ENCODE results near the gene PLEKHJ1.

PLEKHJ1 gene

GRCh38 chr19:2248136-2249009 is 12.2 kb upstream of the PLEKHJ1 start:
- no peak for DNase-seq (ENCODE audit: low spot score)
- in situ Hi-C loops (cut with MboI; ENCODE audit: low pct_unique_long_range_greater_than_20kb, low sequenced_read_pairs, unreplicated experiment), result no loop called here
- TF ChIP-seq, protein P1, sequence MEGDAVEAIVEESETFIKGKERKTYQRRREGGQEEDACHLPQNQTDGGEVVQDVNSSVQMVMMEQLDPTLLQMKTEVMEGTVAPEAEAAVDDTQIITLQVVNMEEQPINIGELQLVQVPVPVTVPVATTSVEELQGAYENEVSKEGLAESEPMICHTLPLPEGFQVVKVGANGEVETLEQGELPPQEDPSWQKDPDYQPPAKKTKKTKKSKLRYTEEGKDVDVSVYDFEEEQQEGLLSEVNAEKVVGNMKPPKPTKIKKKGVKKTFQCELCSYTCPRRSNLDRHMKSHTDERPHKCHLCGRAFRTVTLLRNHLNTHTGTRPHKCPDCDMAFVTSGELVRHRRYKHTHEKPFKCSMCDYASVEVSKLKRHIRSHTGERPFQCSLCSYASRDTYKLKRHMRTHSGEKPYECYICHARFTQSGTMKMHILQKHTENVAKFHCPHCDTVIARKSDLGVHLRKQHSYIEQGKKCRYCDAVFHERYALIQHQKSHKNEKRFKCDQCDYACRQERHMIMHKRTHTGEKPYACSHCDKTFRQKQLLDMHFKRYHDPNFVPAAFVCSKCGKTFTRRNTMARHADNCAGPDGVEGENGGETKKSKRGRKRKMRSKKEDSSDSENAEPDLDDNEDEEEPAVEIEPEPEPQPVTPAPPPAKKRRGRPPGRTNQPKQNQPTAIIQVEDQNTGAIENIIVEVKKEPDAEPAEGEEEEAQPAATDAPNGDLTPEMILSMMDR (IDR thresholded peaks at IDR 0.05; ENCODE audit: extremely low read depth, insufficient read depth, missing control alignments), result no peak

DNA sequence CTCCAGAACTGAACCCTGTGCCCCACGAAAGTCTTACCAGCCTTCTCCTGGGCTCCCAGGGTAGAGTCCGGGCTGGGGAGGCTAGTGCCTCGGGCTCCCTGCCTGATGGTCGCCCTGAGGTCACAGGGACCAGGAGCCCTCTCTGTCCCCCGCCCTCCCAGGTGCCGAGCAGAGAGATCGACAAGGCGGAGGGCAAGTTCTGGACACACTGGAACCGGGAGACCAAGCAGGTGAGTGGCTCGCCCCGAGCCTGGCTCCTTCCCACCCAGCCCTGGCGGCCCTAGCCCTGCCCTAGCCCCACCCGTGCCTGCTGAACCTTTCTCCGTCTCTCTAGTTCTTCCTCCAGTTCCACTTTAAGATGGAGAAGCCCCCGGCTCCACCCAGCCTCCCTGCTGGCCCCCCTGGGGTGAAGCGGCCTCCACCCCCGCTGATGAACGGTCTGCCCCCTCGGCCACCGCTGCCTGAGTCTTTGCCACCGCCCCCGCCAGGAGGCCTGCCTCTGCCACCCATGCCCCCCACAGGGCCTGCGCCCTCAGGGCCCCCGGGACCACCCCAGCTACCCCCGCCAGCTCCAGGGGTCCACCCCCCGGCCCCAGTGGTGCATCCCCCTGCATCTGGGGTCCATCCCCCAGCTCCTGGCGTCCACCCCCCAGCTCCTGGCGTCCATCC is 11.4 kb upstream of the PLEKHJ1 start:
- TF ChIP-seq, protein P1 (IDR thresholded peaks at IDR 0.05; ENCODE audit: extremely low read depth, insufficient read depth, missing control alignments), result no peak
- in situ Hi-C loops (cut with MboI; ENCODE audit: low pct_unique_long_range_greater_than_20kb, low sequenced_read_pairs, unreplicated experiment), result no loop called here
- DNase-seq (ENCODE audit: low spot score), result no peak

GRCh38 chr19:2246801-2247361 is 10.8 kb upstream of the PLEKHJ1 start:
- in situ Hi-C loops (cut with MboI; ENCODE audit: low pct_unique_long_range_greater_than_20kb, low sequenced_read_pairs, unreplicated experiment), result no loop called here
- no peak for DNase-seq (ENCODE audit: low spot score)
- TF ChIP-seq, protein P1 (IDR thresholded peaks at IDR 0.05; ENCODE audit: extremely low read depth, insufficient read depth, missing control alignments), result no peak

DNA sequence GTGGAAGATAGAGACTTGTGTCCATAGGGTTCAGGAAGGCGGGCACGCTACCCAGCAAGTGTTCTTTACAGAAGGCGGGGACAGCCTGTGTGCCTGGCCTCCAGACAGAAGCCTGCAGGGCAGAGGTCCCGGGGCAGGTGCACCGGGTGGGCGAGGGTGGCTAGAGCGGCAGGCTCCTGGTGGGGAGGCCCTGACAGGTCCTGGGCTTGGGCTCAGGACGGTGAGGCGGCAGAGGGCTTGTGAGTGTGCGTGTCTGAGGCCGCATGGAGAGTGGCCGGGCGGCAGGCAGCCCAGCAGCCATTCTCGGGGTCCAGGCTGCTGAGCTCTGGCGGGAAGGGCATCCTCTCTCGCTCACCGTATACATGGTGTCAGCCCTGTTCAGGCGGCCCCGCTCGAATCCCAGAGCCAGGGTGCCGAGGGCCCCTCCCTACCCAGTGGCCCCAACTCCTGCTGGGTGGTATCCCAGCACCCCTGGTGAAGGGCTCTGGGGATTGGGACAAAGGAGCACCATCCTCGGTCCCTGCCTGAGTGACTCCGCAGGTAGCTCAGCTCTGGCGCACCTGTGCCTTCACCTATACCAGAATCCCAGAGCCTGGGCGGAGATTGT is 10.0 kb upstream of the PLEKHJ1 start:
- in situ Hi-C loops (cut with MboI; ENCODE audit: low pct_unique_long_range_greater_than_20kb, low sequenced_read_pairs, unreplicated experiment), result no loop called here
- DNase-seq (ENCODE audit: low spot score), result no peak
- TF ChIP-seq, protein P1 (IDR thresholded peaks at IDR 0.05; ENCODE audit: extremely low read depth, insufficient read depth, missing control alignments), result no peak

GRCh38 chr19:2245273-2245672 is 9.1 kb upstream of the PLEKHJ1 start:
- DNase-seq (ENCODE audit: low spot score), result no peak
- TF ChIP-seq, protein P1 (IDR thresholded peaks at IDR 0.05; ENCODE audit: extremely low read depth, insufficient read depth, missing control alignments), result no peak
- in situ Hi-C loops (cut with MboI; ENCODE audit: low pct_unique_long_range_greater_than_20kb, low sequenced_read_pairs, unreplicated experiment), result no loop called here

DNA sequence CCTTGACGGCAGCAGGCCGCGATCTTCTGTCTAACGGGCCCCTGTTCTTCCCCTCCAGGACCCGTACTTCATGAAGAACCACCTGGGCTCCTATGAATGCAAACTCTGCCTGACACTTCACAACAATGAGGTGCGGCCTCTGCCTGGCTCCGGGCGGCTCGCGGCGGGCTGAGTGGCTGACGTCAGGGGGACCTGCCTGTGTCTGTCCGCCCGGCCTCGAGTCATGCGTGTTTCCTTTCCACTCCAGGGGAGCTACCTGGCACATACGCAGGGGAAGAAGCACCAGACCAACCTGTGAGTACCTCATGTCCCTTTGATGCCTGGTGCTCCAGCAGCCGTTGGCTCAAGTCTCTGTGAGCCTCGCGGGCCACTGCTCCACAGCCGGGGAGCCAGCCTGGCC is 8.4 kb upstream of the PLEKHJ1 start:
- DNase-seq (ENCODE audit: low spot score), result no peak
- in situ Hi-C loops (cut with MboI; ENCODE audit: low pct_unique_long_range_greater_than_20kb, low sequenced_read_pairs, unreplicated experiment), result no loop called here
- TF ChIP-seq, protein P1 (IDR thresholded peaks at IDR 0.05; ENCODE audit: extremely low read depth, insufficient read depth, missing control alignments), result no peak

Data from GM13977 (cell line).